Activated naive CD8-positive, alpha-beta T cell treated with anti-CD3 and anti-CD28 coated beads, Interleukin-2, amount 10 ng/mL, durations not matched to agents 7 days and 5 days (primary cell): ENCODE data around the gene CORO6. TPM values are rescaled to one million over a fixed set of nuclear protein-coding genes. Genes with fewer than 3 reads are reported as not detected.

ENCODE experiments used
- ATAC-seq: fragments of 150-1000 bp; cut with Tn5 transposase; one replicate; pipeline ENCODE4 v1.10.0; 2021; ENCODE audit warnings: low read depth, moderate library complexity
- POLR2A ChIA-PET: fragments of 350-600 bp; sonication (Branson Sonifier 250); formaldehyde crosslinking; loops from one replicate; lab custom pipeline; 2021; ENCODE audit warnings: antibody characterized with exemption; lab: Charles Lee
- DNase-seq: peaks from one replicate; pipeline ENCODE4 v3.0.0; 2021
- H3K27ac Mint-ChIP-seq: one replicate; pipeline ENCODE4 v1.8.0; 2022; ENCODE audit warnings: mild to moderate bottlenecking, mixed read lengths
- H3K27me3 Mint-ChIP-seq: one replicate; pipeline ENCODE4 v1.8.0; 2022; ENCODE audit warnings: mild to moderate bottlenecking, moderate library complexity, mixed read lengths
- H3K36me3 Mint-ChIP-seq: one replicate; pipeline ENCODE4 v1.8.0; 2021; ENCODE audit warnings: mild to moderate bottlenecking, mixed read lengths
- H3K4me1 Mint-ChIP-seq: one replicate; pipeline ENCODE4 v1.8.0; 2021; ENCODE audit warnings: mixed read lengths
- H3K4me3 Mint-ChIP-seq: one replicate; pipeline ENCODE4 v1.8.0; 2022; ENCODE audit warnings: mild to moderate bottlenecking, moderate library complexity, mixed read lengths
- H3K9me3 Mint-ChIP-seq: one replicate; pipeline ENCODE4 v1.8.0; 2021; ENCODE audit warnings: mixed read lengths
- total RNA-seq, 2 experiments: library from RNA; stranded (reverse); gene quantifications; one replicate each; pipeline ENCODE4 v1.2.3, GENCODE V29; 2021

CORO6 gene
- total RNA-seq, 2 experiments from 2014 or later = 8.2 to 9.0 TPM

- peak overlapping the region; percentile 8 for H3K4me3 Mint-ChIP-seq
- H3K4me1 Mint-ChIP-seq = peaks cover 33% of the 10 kb centered on the region
- POLR2A ChIA-PET = interaction anchor here (1.3 to 1.9 kb wide), 2 partner anchors 9 to 154 kb away, joined by 3 to 4 read pairs; no protein-coding TSS in a partner anchor
Measured at GRCh38 chr17:29625037-29625750, 2.5 kb upstream of the CORO6 start.

GRCh38 chr17:29624586-29624985, 1.9 kb upstream of the CORO6 start:
- H3K27ac Mint-ChIP-seq = no peak overlapping the region
- peaks cover 4% of the 10 kb centered on the region for H3K27me3 Mint-ChIP-seq
- POLR2A ChIA-PET = interaction anchor here (1.9 kb wide), 1 partner anchor 155 kb away, joined by 4 read pairs; no protein-coding TSS in a partner anchor
- peaks cover 33% of the 10 kb centered on the region for H3K4me1 Mint-ChIP-seq
- ATAC-seq (no peak), DNase-seq (no peak)
- H3K36me3 Mint-ChIP-seq = peaks cover 7% of the 10 kb centered on the region
- H3K4me3 Mint-ChIP-seq = no peak overlapping the region
- no peaks in the 10 kb centered on the region for H3K9me3 Mint-ChIP-seq

More at GRCh38 chr17:29625037-29625750, 2.5 kb upstream of the CORO6 start:
- DNase-seq (no peak), ATAC-seq (no peak)
- no peaks in the 10 kb centered on the region for H3K9me3 Mint-ChIP-seq
- H3K27me3 Mint-ChIP-seq = peaks cover 4% of the 10 kb centered on the region
- no peak overlapping the region for H3K27ac Mint-ChIP-seq
- peaks cover 7% of the 10 kb centered on the region for H3K36me3 Mint-ChIP-seq

- POLR2A ChIA-PET = interaction anchor here (1.2 kb wide), 2 partner anchors 10 to 138 kb away, joined by 5 read pairs; no protein-coding TSS in a partner anchor
- DNase-seq (no peak), ATAC-seq (no peak)
- Mint-ChIP-seq H3K4me3 (peak overlapping the region; percentile 76), H3K4me1 (peaks cover 28% of the 10 kb centered on the region), H3K9me3 (no peaks in the 10 kb centered on the region), H3K27ac (no peak overlapping the region), H3K27me3 (peaks cover 4% of the 10 kb centered on the region), H3K36me3 (peaks cover 7% of the 10 kb centered on the region)
Measured at GRCh38 chr17:29623283-29623647, 553 bp upstream of the CORO6 start.

GRCh38 chr17:29621751-29622194, 939 bp downstream of the CORO6 start:
- no peaks in the 10 kb centered on the region for H3K9me3 Mint-ChIP-seq
- H3K27ac Mint-ChIP-seq = no peak overlapping the region
- ATAC-seq (no peak), DNase-seq (no peak)
- H3K4me1 Mint-ChIP-seq = peaks cover 32% of the 10 kb centered on the region
- POLR2A ChIA-PET = interaction anchor here (0.5 to 0.7 kb wide), 2 partner anchors 138 to 186 kb away, joined by 3 read pairs; no protein-coding TSS in a partner anchor
- peak overlapping the region; percentile 76 for H3K4me3 Mint-ChIP-seq
- H3K36me3 Mint-ChIP-seq = peaks cover 7% of the 10 kb centered on the region
- H3K27me3 Mint-ChIP-seq = peaks cover 4% of the 10 kb centered on the region

- H3K9me3 Mint-ChIP-seq = no peaks in the 10 kb centered on the region
Measured at GRCh38 chr17:29620779-29621500, 1.8 kb downstream of the CORO6 start.

GRCh38 chr17:29620271-29620670, 2.4 kb downstream of the CORO6 start:
- Mint-ChIP-seq H3K4me1 (peaks cover 40% of the 10 kb centered on the region), H3K27ac (no peak overlapping the region), H3K9me3 (no peaks in the 10 kb centered on the region), H3K27me3 (peaks cover 8% of the 10 kb centered on the region), H3K4me3 (no peak overlapping the region), H3K36me3 (peaks cover 2% of the 10 kb centered on the region)
- POLR2A ChIA-PET = no interaction called here
- DNase-seq (no peak), ATAC-seq (no peak)

More at GRCh38 chr17:29620779-29621500, 1.8 kb downstream of the CORO6 start:
- ATAC-seq (no peak), DNase-seq (no peak)
- H3K27me3 Mint-ChIP-seq = peaks cover 8% of the 10 kb centered on the region
- H3K36me3 Mint-ChIP-seq = peaks cover 6% of the 10 kb centered on the region
- no peak overlapping the region for H3K27ac Mint-ChIP-seq
- POLR2A ChIA-PET = interaction anchor here (0.7 kb wide), 1 partner anchor 139 kb away, joined by 3 read pairs; no protein-coding TSS in a partner anchor
- H3K4me1 Mint-ChIP-seq = peaks cover 37% of the 10 kb centered on the region
- no peak overlapping the region for H3K4me3 Mint-ChIP-seq

GRCh38 chr17:29619251-29619650, 3.5 kb downstream of the CORO6 start:
- no peak for ATAC-seq
- no peak overlapping the region for H3K27ac Mint-ChIP-seq
- POLR2A ChIA-PET = interaction anchor here (2.7 kb wide), 1 partner anchor 311 kb away, joined by 22 read pairs; the partner anchor contains the start of gene SSH2

GRCh38 chr17:29618272-29619065, 4.2 kb downstream of the CORO6 start:
- Mint-ChIP-seq H3K27ac (no peak overlapping the region), H3K4me1 (peaks cover 35% of the 10 kb centered on the region), H3K36me3 (no peaks in the 10 kb centered on the region), H3K9me3 (no peaks in the 10 kb centered on the region), H3K27me3 (peaks cover 8% of the 10 kb centered on the region), H3K4me3 (peak overlapping the region; percentile 25)
- POLR2A ChIA-PET = interaction anchor here (1.0 to 4.2 kb wide), 12 partner anchors 15 to 312 kb away, joined by 3 to 55 read pairs (median 12); partner anchors contain the start of genes ABHD15, ANKRD13B, SSH2 and TP53I13
- DNase-seq (no peak), ATAC-seq (no peak)

More at GRCh38 chr17:29619251-29619650, 3.5 kb downstream of the CORO6 start:
- Mint-ChIP-seq H3K4me1 (peaks cover 39% of the 10 kb centered on the region), H3K27me3 (peaks cover 8% of the 10 kb centered on the region), H3K9me3 (no peaks in the 10 kb centered on the region), H3K4me3 (no peak overlapping the region), H3K36me3 (no peaks in the 10 kb centered on the region)
- no peak for DNase-seq

GRCh38 chr17:29617481-29618271, 5.0 kb downstream of the CORO6 start:
- peaks cover 8% of the 10 kb centered on the region for H3K27me3 Mint-ChIP-seq
- H3K9me3 Mint-ChIP-seq = no peaks in the 10 kb centered on the region
- no peaks in the 10 kb centered on the region for H3K36me3 Mint-ChIP-seq
- H3K27ac Mint-ChIP-seq = peak overlapping the region; percentile 94
- ATAC-seq (peak; percentile 38), DNase-seq (peak; percentile 93)
- POLR2A ChIA-PET = interaction anchor here (0.6 to 4.2 kb wide), 19 partner anchors 16 to 324 kb away, joined by 3 to 55 read pairs (median 7); partner anchors contain the start of genes ABHD15, ANKRD13B, NUFIP2 and SSH2
- peaks cover 30% of the 10 kb centered on the region for H3K4me1 Mint-ChIP-seq
- H3K4me3 Mint-ChIP-seq = peak overlapping the region; percentile 82

DNA sequence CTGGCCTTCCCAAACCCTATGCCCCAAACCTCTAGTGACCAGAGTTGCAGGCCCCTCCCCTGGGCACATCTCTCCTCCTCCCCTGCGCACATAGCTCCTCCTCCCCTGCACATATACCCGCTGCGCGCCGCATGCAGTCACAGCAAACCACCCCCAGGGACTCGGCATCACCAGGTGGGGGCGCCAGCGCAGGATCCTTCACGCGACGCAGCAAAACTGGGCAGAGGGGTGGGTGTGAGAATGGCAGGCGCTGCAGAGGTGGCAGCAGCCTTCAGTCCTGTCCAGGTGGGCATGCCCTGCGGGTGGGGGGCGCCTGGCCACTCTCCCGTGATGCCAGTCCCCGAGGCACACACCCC, 5.6 kb downstream of the CORO6 start:
- H3K4me3 Mint-ChIP-seq = peak overlapping the region; percentile 82
- no peaks in the 10 kb centered on the region for H3K36me3 Mint-ChIP-seq
- POLR2A ChIA-PET = interaction anchor here (0.6 to 4.2 kb wide), 19 partner anchors 16 to 323 kb away, joined by 3 to 55 read pairs (median 7); partner anchors contain the start of genes ABHD15, ANKRD13B, NUFIP2 and SSH2
- ATAC-seq (peak; percentile 62), DNase-seq (peak; percentile 93)
- H3K4me1 Mint-ChIP-seq = peaks cover 28% of the 10 kb centered on the region
- no peaks in the 10 kb centered on the region for H3K9me3 Mint-ChIP-seq
- peaks cover 7% of the 10 kb centered on the region for H3K27me3 Mint-ChIP-seq
- H3K27ac Mint-ChIP-seq = peak overlapping the region; percentile 94

- Mint-ChIP-seq H3K4me1 (peaks cover 25% of the 10 kb centered on the region), H3K4me3 (peak overlapping the region; percentile 82), H3K9me3 (no peaks in the 10 kb centered on the region), H3K27me3 (peaks cover 4% of the 10 kb centered on the region), H3K27ac (peak overlapping the region; percentile 94), H3K36me3 (no peaks in the 10 kb centered on the region)
- DNase-seq (peak; percentile 55), ATAC-seq (no peak)
- POLR2A ChIA-PET = interaction anchor here (0.5 to 4.2 kb wide), 27 partner anchors 9 to 314 kb away, joined by 3 to 55 read pairs (median 6); partner anchors contain the start of genes ABHD15, ANKRD13B, SSH2 and TP53I13
Measured at GRCh38 chr17:29616300-29617048, 6.2 kb downstream of the CORO6 start.
